H54 (cell line): Measurements from ENCODE around the gene ST6GALNAC5.

Source experiments
- DNase-seq: peaks from one replicate; pipeline ENCODE4 v3.0.0; 2011; ENCODE audit warnings: low spot score, mixed read lengths; ENCODE audit not compliant: insufficient read length
- FAIRE-seq: peaks from 3 replicates; lab custom pipeline; 2011; peaks lifted over from hg19 to GRCh38; lab: Jason Lieb, UNC
- POLR2A ChIP-seq: IDR thresholded peaks from 2 replicates; pipeline ENCODE4 v1.6.1; 2011; ENCODE audit warnings: low read depth, mild to moderate bottlenecking, low read length

The ST6GALNAC5 gene

DNA sequence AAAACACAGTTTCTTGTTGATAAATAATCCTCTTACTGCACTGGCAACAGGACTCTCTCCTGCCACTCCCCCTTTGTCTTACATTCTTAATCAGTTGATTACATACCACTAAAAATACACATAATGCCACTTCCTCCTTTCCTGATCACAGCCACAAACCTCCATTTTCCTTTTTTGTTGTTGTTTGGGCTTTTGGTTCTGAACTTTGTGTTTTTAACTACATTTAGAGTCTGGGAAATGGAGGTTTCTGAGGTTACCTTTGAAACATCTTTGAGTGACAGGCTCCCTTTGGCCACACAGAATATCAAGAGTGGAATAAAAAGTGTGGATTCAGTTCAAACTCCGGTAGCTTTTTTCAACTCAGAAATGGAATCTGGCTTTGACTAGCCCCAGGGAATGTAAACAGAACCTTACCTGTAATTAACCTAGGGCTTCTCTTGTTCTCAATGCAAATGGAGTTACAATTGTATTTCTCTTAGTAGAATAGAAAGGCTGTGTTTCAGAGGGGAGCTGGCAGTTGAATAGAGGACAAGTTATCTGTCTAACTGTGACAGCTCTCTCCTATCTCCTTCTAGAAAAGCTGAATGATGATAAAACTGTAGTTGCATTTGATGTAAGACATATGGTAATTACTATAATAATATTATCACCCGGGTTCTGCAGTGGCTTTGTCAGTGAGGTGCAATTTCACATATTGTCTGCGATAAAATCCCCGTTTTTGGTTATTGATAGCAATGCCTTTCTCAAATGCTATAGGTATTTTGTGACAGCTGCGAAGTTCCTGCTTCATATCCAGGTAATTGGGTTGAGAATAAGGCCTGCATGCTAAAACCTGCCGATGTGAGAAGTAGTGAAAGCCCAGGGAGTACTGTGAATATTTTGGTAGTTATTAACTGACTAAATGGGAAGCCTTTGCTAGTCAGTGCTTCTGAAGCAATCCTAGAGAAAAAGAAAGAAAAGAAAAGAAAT lies 66.9 kb downstream of the ST6GALNAC5 start:
- DNase-seq, result no peak
- no peak for TF ChIP-seq POLR2A

DNA sequence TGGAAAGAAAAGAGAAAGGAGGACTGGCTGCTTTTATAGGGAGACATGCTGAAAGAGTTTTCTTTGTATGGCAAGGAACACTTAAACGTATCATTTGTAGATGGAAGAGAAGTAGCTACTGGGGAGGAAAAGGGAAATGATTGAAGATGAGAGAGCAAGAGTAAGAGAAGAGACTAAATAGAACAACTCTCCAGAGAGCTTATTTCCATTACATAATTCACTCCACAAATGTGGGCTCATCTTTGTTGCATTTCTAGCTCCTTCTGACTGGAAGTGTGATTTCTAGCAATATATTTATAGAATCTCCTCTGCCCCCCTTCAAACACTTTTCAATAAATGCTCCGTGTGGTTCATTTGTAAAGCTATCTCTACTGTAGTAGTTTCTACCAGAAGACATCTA lies 71.0 kb downstream of the ST6GALNAC5 start:
- no peak for TF ChIP-seq POLR2A
- DNase-seq (no peak), FAIRE-seq (no peak)

More for the DNA sequence above, 66.9 kb downstream of the ST6GALNAC5 start:
- no peak for FAIRE-seq

DNA sequence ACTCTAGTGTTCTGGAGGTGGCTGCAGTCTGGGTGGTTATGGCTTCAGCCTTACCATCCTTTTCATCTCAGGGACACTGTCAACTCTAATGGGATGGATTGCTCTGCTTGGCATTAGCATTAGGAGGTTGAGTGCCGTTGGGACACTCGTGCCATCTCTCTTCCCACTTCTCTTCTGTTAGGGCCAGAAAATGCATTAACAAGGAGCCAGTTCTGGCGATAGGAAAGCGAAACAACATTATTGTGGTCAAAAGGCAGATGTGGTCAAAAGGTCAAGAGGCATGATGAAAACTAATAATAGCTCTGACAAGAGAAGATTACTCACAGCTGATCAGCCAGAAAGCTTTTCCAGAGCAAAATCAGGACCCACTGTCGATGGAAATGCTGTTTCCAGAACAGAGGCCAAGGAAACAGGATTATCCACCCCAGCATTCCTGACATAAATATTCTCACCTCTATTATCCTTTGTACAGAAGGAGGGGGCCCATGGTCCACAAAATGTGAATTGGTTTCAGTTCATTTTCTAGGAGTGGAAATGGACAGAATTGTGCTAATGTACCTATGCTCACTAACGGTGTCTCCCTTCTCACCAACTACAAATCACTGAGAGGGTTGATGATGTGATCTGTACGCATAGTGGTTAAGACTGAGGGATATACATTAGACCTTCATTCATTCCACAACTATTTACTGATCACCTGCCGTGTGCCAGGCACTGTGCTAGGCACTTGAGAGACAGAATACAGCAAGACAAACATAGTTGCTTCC lies 72.0 kb downstream of the ST6GALNAC5 start:
- no peak for TF ChIP-seq POLR2A
- FAIRE-seq (peak; percentile 82), DNase-seq (no peak)

DNA sequence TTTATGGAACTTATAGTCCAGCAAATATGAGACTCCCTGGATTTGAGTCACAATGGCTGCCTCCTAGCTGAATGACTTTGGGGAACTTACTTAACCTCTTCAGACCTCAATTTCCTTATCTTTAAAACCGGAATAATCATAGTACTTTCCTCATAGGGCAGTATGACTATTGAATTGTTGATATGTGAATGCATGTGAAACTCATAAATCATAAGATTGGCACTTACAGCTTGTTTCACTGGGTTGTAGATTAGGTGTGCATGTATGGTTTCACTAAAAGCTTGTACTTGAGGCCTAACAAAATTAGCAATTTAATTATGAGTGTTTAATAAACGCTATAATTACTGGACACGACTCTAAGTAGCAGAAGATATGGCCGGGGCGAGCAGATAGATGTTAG lies 72.5 kb downstream of the ST6GALNAC5 start:
- FAIRE-seq, result no peak
- DNase-seq, result no peak
- TF ChIP-seq POLR2A, result no peak

DNA sequence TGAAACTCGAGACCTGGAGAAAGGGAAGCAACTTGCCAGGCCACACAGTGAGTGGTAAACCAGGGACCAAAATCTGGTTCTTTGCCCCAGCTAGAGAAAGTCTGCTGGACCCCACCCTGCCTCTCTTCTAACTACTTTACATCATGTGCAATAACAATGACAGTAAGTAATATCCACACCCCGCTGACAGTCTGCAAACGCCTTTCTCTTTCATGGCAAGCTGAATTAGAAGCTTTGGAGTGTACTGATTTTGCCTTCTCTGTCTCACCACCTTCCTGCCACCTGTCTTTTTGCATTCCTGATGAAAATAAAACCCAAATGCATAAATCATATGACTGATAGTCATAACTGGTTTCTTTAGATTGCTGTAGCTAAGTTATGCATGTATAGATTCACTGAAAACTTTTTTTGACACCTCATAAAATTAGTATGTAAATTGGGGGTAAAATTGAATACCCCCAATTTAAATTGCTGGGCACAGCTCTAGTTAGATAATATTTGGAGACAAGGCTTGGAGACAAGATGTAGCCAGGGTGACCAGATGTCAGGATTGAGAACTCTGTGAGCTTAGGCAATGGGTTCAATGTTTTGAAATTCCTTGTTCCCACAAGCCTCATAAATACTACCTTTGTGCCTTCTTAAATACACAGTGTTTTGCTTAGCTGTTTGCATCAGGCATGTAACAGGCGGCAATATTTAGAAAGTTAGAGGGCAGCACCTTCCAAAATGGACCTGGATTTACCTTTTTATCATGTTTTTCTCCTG lies 73.5 kb downstream of the ST6GALNAC5 start:
- no peak for TF ChIP-seq POLR2A
- FAIRE-seq (no peak), DNase-seq (no peak)

DNA sequence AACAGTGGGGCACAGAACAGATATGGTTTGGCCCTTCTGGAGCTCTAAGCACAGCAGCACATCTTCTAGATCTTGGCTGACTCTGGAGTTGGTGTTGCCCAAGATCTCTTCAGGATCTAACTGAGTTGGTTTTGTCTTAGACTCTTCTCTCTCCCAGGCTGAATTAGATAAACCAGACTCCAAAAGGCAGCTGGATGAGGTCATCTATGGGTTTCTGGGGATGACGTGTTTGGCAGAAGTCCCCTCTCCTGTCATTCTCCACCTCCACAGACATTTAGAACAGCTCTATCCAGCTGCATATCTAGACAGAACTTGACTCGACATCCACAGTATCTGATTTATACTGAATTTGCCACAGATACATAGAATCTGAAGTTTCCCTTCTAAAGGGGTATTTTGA lies 75.3 kb downstream of the ST6GALNAC5 start:
- FAIRE-seq (no peak), DNase-seq (no peak)
- no peak for TF ChIP-seq POLR2A

DNA sequence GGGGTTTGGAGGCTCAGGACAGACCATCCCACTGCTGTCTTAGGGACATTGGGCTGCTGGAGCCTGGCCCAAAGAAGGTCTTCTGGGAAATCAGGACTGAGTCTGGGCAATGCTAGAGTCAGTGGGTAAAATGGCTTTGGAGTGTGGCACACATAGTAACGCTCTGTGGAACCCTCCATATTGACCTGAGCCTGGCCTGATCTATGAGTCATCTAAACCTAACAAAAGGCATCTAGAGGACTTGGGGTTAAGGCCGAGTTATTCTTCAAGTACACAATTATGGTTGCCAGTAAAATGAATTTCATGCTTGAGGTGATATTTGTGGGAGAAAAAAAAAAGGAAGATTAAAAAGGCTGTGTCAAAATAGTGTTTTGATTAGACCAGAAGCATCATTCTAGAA lies 77.7 kb downstream of the ST6GALNAC5 start:
- TF ChIP-seq POLR2A, result no peak
- FAIRE-seq (no peak), DNase-seq (no peak)

DNA sequence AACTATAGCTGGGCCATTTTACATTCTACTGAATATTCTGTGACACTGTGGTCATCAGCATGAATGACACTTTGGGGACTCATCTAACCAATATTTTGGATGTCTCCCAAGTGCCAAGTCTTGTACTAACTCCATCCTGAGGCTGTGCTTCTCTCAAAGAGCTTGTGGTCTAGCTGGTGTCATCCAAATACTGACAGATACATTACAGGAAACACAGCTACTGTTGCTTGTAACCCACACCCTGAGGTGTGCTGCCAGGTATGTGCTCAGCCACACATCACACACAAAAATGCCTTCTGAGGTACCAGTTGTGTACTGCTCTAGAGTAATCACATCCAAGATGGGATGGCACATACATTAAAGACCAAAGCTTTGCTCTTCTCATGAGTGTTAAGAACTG lies 81.6 kb downstream of the ST6GALNAC5 start:
- TF ChIP-seq POLR2A, result no peak
- FAIRE-seq, result no peak

DNA sequence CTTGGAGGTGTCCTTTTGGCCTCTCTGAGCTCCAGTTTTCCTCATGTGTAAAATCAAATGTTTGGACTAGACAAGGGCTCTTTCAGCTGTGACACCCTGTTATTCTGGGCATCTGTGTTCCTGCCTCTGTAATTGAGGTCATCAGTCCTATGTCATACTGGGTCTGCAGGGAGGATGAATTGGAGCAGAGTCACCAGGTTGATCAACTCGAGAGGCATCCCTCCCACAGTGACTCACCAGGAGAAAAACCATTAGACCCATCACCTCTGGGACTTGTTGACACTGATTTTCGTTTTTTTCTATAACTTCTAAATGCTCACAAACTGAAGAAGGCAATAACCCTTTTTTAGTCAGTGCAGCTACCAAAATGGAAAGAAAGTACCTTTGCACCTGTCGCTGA lies 82.2 kb downstream of the ST6GALNAC5 start:
- DNase-seq, result peak; percentile 16
- peak; percentile 94 for FAIRE-seq
- no peak for TF ChIP-seq POLR2A

More for the DNA sequence above, 81.6 kb downstream of the ST6GALNAC5 start:
- no peak for DNase-seq

DNA sequence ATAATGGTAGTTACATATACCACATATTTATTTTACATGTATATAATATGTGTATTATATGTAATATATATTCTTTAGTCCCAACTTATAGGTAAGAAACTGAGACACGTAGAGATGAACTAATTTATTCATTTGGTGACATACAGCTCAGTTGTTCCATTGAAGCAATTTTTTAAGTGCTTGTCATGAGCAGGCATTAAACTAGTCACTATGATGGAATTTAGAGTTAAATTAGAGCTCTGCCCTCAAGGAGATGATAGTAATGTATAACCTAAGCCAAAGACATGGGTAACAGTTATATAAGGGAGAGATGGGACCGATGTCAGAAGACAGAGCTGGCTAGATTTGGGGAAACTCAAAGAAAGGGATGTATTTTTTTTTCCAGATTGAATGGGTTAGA lies 83.0 kb downstream of the ST6GALNAC5 start:
- FAIRE-seq, result peak; percentile 78
- DNase-seq, result no peak
- no peak for TF ChIP-seq POLR2A

DNA sequence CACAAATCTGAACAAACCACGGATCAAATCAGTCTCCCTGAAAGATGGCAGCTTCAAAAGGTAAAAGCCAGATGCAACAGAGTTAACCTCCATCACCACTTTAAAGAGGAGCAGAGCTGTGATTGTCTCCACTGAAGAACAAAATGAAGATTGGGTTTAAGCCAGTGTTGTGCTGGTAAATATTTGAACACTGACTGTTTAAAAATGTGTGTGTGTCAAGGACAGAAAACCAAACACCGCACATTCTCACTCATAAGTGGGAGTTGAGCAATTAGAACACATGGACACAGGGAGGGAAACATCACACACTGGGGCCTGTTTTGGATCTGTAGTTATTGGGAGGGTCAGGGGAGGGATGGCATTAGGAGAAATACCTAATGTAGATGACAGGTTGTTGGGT lies 83.9 kb downstream of the ST6GALNAC5 start:
- FAIRE-seq (peak; percentile 67), DNase-seq (no peak)

DNA sequence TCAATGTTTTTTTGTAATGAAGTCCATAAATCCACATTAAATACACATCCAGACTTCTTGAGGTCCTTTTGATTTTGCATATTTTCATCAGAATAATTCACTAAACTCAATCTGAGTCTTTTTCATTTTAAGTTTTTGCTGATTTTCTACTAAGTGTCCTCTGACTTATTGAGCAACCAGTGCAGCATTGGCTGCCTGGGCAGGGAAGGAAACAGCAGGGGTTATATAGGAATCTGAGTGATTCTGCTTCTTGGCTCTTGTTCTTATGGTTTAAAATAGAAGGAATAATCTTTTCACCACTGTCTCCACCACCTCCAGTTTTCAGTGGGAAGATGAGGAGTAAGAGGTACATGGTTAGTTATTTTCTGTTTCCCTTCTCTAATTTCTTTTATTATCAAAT lies 88.4 kb downstream of the ST6GALNAC5 start:
- TF ChIP-seq POLR2A, result no peak
- DNase-seq (no peak), FAIRE-seq (peak; percentile 11)

More for the DNA sequence above, 83.9 kb downstream of the ST6GALNAC5 start:
- TF ChIP-seq POLR2A, result no peak

DNA sequence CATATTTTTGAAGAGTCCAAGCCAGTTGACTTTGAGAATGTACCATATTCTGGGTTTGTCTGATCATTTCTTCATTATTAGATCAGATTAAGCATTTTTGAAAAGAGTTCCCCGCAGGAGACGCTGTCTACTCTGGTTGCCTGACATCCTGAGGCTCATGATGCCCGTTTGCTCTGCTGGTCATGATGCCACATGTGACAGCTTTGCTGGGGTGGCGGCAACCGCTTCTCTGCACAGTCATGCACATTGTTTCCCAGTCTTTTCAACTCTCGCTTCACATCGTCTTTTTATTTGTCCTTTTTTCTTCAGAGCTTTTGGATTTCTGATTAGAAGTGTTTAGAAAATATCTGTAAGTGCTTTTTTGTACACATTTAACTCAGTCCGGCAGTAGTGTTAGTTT lies 90.7 kb downstream of the ST6GALNAC5 start:
- no peak for DNase-seq
- FAIRE-seq, result no peak
- TF ChIP-seq POLR2A, result no peak
